Ovary (tissue), 9 donors: ENCODE measurements around the gene NOL12. TPM values are rescaled to one million over a fixed set of nuclear protein-coding genes. Genes with fewer than 3 reads are reported as not detected.
A peak's percentile ranks its signal among the peaks of the same experiment; 100 is the strongest.

ENCODE experiments used
- DNase-seq, 5 donors: peaks; one replicate each; pipeline ENCODE4 v3.0.0-alpha.2; 2019 to 2020
- H3K27ac ChIP-seq, 2 donors: fragments of 200-600 bp; one replicate each; pipeline versions ENCODE4 v1.5.1 to v1.8.0; 2019 to 2022
- H3K27me3 ChIP-seq: fragments of 200-600 bp; one replicate; pipeline ENCODE4 v1.8.0; 2022
- H3K36me3 ChIP-seq: fragments of 200-600 bp; sonication (generic); one replicate; pipeline ENCODE4 v1.5.1; 2019
- H3K4me1 ChIP-seq: one replicate; pipeline ENCODE4 v1.8.1; 2013; ENCODE audit warnings: mild to moderate bottlenecking, moderate library complexity; ENCODE audit not compliant: insufficient read depth
- H3K4me3 ChIP-seq: fragments of 200-600 bp; sonication (generic); one replicate; pipeline ENCODE4 v1.5.1; 2017
- H3K9me3 ChIP-seq, 2 donors: fragments of 200-600 bp in 1 of 2; sonication (generic) in 1 of 2; one replicate each; pipeline versions ENCODE4 v1.5.1 to v1.8.1; 2013 to 2019; ENCODE audit warnings: mild to moderate bottlenecking in 1 of 2, moderate library complexity in 1 of 2
- CTCF ChIP-seq, 3 donors: fragments of 450-650 bp in 2 of 3; fragments of 200-600 bp in 1 of 3; IDR thresholded peaks; one replicate each; pipeline versions ENCODE4 v1.5.1 to v1.8.0; 2016 to 2022; ENCODE audit warnings: antibody characterized with exemption in 3 of 3, mild to moderate bottlenecking in 1 of 3
- EP300 ChIP-seq: sonication (generic); formaldehyde crosslinking; IDR thresholded peaks from one replicate; pipeline ENCODE4 v1.6.1; 2017; ENCODE audit warnings: antibody characterized with exemption
- POLR2A ChIP-seq: fragments of 450-650 bp; IDR thresholded peaks from one replicate; pipeline ENCODE4 v1.6.1; 2017; ENCODE audit warnings: antibody characterized with exemption, mild to moderate bottlenecking, moderate library complexity
- WGBS, 3 donors: extraction: QIAGEN DNeasy Blood & Tissue Kit in 1 of 3; methylation state at CpG; one replicate each; pipeline versions ENCODE4 v1.1.5 to v1.1.7; 2013 to 2017; 5-methylcytosine and 5-hydroxymethylcytosine counted together
- intact Hi-C, 4 donors: fragments of 100-400 bp; cut with DNase I; formaldehyde crosslinking; loops; one replicate each; pipeline versions ENCODE4 v1.11.0 to v1.15.1; 2022 to 2023
- polyA plus RNA-seq, 2 donors: library from polyadenylated mRNA; stranded (reverse); fragments of 200-250 nt in 1 of 2; fragments of 350-450 nt in 1 of 2; fragmentation: Illumina TruSeq in 1 of 2; extraction: RNeasy Lipid Tissue Mini Kit (QIAGEN cat#74804) in 1 of 2; gene quantifications; one replicate each; pipeline ENCODE4 v1.2.3, GENCODE V29; 2013 to 2014
- total RNA-seq, 7 donors: library from RNA; depleted of rRNA in 2 of 7; stranded (reverse); fragments of >200 nt in 2 of 7; fragmentation: NEBNext Ultra II Directional in 3 of 7; extraction: Animal tissue kit (Norgen Biotek cat#: 25700) in 3 of 7; gene quantifications; one replicate each; pipeline versions ENCODE4 v1.1.0 to v1.2.4, GENCODE V29; 2016 to 2023
- donor health status: DM: no; HTN: no; CAD: no; lungs with moderate emphysema.
- donor health status: DM: no; HTN: no; CAD: no.
- donor health status: Bipolar disorder and iron deficiency.
- donor health status: DM: yes; HTN: yes; CAD: no.
- donor health status: DM: no; HTN: no; CAD: no.
- donor health status: DM: yes; HTN: yes; CAD: no.

The NOL12 gene
- total and polyA plus RNA-seq, 9 donors = 7.6 to 36.0 (median 20.0) TPM

DNA sequence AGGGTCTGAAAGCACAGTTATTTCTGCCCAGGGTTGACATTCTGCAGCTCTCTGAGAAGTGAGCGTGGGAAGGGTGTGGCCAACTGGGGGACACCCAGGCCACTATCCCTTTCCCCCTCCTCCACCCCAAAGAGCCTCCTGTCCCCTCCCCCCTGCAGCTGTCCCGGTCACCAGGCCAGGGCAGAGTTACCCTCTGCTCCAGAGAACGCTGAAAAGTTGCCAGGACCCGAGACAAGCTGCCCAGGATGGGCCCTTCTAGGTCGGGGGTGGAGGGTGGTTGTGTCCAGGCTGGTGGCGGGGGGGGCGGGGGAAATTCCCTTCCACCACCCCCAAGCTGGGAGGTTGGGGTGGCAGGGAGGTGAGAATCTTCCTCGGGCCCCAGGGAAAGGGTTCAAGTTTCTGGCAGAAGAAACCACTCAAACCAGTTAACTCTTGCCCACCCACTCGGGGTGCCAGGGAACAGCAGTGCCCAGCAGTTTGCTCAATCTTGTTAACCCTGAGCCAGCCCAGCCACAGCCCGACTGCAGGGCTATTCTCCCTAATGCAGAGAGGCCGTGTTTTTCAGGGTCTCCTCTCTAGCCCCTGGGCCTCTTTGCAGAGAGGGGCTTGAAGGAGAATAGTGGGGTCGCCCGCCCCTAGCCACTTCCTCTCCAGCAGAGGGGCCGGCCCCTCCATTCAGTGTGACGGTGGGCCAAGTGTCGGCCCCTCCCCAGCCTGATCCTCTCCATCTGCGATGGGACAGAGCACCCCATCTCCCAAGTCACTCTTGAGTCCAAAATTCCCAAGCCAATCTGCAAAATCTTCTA lies 10.0 kb upstream of the NOL12 start:
- Histone ChIP-seq H3K4me3 (peak overlapping the region; percentile 58), H3K27me3 (no peaks in the 10 kb centered on the region), H3K4me1 (peaks cover 8% of the 10 kb centered on the region), H3K27ac (peak overlapping the region; percentile 47 to 94), H3K9me3 (no peaks in the 10 kb centered on the region), H3K36me3 (no peaks in the 10 kb centered on the region)
- DNase-seq = peak; percentile 53 to 76 (median 68)
- intact Hi-C loops = loop anchor here in 2 of 4 donors (2.0 to 10.0 kb wide), 4 partner anchors 17 to 71 kb away; partner anchors contain the start of gene PDXP (in 1 of the 2)
- WGBS, 3 donors = 1% methylated on average over 16 to 17 of the region's 17 CpGs
- TF ChIP-seq POLR2A (no peak), EP300 (no peak), CTCF (IDR thresholded peaks at IDR 0.05) (no peak)

- peak overlapping the region; percentile 47 to 94 for H3K27ac ChIP-seq
- intact Hi-C loops = loop anchor here in 2 of 4 donors (5.0 to 10.0 kb wide), 3 partner anchors 35 to 70 kb away; no protein-coding TSS in a partner anchor
- peak; percentile 93 to 95 (median 94) for DNase-seq
- peaks cover 8% of the 10 kb centered on the region for H3K4me1 ChIP-seq
- H3K9me3 ChIP-seq = no peaks in the 10 kb centered on the region
- peak overlapping the region; percentile 58 for H3K4me3 ChIP-seq
- H3K27me3 ChIP-seq = no peaks in the 10 kb centered on the region
- no peaks in the 10 kb centered on the region for H3K36me3 ChIP-seq
- TF ChIP-seq EP300 (no peak), CTCF (IDR thresholded peaks at IDR 0.05) (no peak), POLR2A (no peak)
- 0 to 1% (median 1%) methylated on average over 39 to 42 of the region's 42 CpGs for WGBS, 3 donors
Measured at GRCh38 chr22:37676736-37677492, 9.2 kb upstream of the NOL12 start.

DNA sequence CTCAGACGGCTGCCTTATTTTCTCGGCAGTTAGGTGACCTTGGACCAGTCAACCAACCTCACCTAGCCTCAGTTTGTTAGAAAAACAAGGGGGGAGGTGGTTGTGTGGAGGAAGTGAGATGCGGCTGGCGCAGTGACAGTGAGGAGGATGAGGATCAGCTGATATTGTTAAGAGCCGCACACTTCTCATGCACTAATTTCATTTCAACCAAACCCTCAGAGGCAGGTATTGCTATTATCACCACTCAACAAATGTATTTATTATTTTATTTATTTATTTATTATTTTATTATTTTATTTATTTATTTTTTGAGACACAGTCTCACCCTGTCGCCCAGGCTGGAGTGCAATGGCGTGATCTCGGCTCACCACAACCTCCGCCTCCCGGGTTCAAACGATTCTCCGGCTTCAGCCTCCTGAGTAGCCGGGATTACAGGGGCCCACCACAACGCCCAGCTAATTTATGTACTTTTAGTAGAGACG lies 8.6 kb upstream of the NOL12 start:
- intact Hi-C loops = loop anchor here in 2 of 4 donors (5.0 to 10.0 kb wide), 3 partner anchors 35 to 70 kb away; no protein-coding TSS in a partner anchor
- H3K27ac ChIP-seq = peak overlapping the region in 1 of 2 donors; percentile 94
- H3K4me3 ChIP-seq = peak overlapping the region; percentile 58
- H3K36me3 ChIP-seq = no peaks in the 10 kb centered on the region
- no peaks in the 10 kb centered on the region for H3K9me3 ChIP-seq
- no peak for TF ChIP-seq CTCF (IDR thresholded peaks at IDR 0.05)
- TF ChIP-seq EP300 = no peak
- TF ChIP-seq POLR2A = no peak
- no peaks in the 10 kb centered on the region for H3K27me3 ChIP-seq
- 35 to 39% (median 36%) methylated on average over 15 of the region's 15 CpGs for WGBS, 3 donors
- DNase-seq = no peak
- H3K4me1 ChIP-seq = peaks cover 8% of the 10 kb centered on the region

DNA sequence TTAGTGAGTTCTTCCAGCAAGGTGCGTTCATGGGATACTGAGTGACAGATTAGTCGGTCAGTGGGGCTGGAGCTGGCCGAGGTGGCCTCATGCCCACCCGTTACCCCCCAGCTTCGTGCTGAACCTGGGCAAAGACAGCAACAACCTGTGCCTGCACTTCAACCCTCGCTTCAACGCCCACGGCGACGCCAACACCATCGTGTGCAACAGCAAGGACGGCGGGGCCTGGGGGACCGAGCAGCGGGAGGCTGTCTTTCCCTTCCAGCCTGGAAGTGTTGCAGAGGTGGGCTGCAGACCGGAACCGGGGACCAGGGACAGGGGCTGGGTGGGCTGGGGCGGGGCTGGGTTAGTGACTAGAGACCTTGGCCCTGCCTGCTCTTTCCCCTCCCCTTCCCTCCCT lies 7.8 kb upstream of the NOL12 start:
- Histone ChIP-seq H3K27ac (no peak overlapping the region), H3K27me3 (no peaks in the 10 kb centered on the region), H3K4me1 (peaks cover 8% of the 10 kb centered on the region), H3K36me3 (no peaks in the 10 kb centered on the region), H3K9me3 (no peaks in the 10 kb centered on the region), H3K4me3 (no peak overlapping the region)
- peak in 1 of 5 donors; percentile 22 for DNase-seq
- intact Hi-C loops = loop anchor here in 2 of 4 donors (5.0 to 10.0 kb wide), 3 partner anchors 36 to 69 kb away; no protein-coding TSS in a partner anchor
- 38 to 49% (median 46%) methylated on average over 18 of the region's 18 CpGs for WGBS, 3 donors
- no peak for TF ChIP-seq EP300
- TF ChIP-seq CTCF (IDR thresholded peaks at IDR 0.05) = no peak
